ENCODE results near the gene SLC2A4RG. TPM values are rescaled to one million over a fixed set of nuclear protein-coding genes. Genes with fewer than 3 reads are reported as not detected.
A peak's percentile ranks its signal among the peaks of the same experiment; 100 is the strongest.

SLC2A4RG gene
- total RNA-seq, 2 experiments from 2014 or later: 123 to 125 TPM

GRCh38 chr20:63701051-63701328 is 38.6 kb upstream of the SLC2A4RG start:
- H3K27ac Mint-ChIP-seq: peak overlapping the region; percentile 24
- no peak overlapping the region for H3K27ac ChIP-seq (ENCODE audit: low read depth in 1 of 2, low read length in 2 of 2)
- intact Hi-C loops (cut with DNase I, micrococcal nuclease): loop anchor here in 1 of 2 experiments (10.0 kb wide), 1 partner anchor 274 kb away; the partner anchor contains the start of gene SAMD10
- no peaks in the 10 kb centered on the region for H3K27me3 Mint-ChIP-seq
- H3K4me3 ChIP-seq (ENCODE audit: low read length): no peak overlapping the region
- no peak for ATAC-seq (ENCODE audit: poor library complexity)
- peaks cover 9% of the 10 kb centered on the region for H3K4me1 Mint-ChIP-seq (ENCODE audit: low read depth)
- H3K27me3 ChIP-seq (ENCODE audit: control insufficient read depth in 1 of 2, insufficient read depth in 2 of 2, low read length in 2 of 2): no peaks in the 10 kb centered on the region
- no peak overlapping the region for H3K4me3 Mint-ChIP-seq
- H3K36me3 Mint-ChIP-seq (ENCODE audit: low read depth): peaks cover 18% of the 10 kb centered on the region
- peaks cover 34% of the 10 kb centered on the region for H3K36me3 ChIP-seq (ENCODE audit: insufficient read depth, low read length)
- TF ChIP-seq CTCF (IDR thresholded peaks at IDR 0.05): no peak
- ChIA-PET POLR2A (no interaction called here), CTCF (no interaction called here)
- DNase-seq: peak in 1 of 14 experiments; percentile 1
- no peaks in the 10 kb centered on the region for H3K9me3 ChIP-seq (ENCODE audit: control insufficient read depth in 1 of 2, insufficient read depth in 1 of 2, low read length in 2 of 2)
- H3K4me1 ChIP-seq (ENCODE audit: insufficient read depth, low read length): peaks cover 60% of the 10 kb centered on the region
- H3K9me3 Mint-ChIP-seq: no peaks in the 10 kb centered on the region

GRCh38 chr20:63701329-63702035 is 38.1 kb upstream of the SLC2A4RG start:
- Histone ChIP-seq H3K27ac (ENCODE audit: low read depth in 1 of 2, low read length in 2 of 2) (peak overlapping the region in 1 of 2 donors; percentile 21), H3K9me3 (ENCODE audit: control insufficient read depth in 1 of 2, insufficient read depth in 1 of 2, low read length in 2 of 2) (no peaks in the 10 kb centered on the region), H3K4me1 (ENCODE audit: insufficient read depth, low read length) (peaks cover 60% of the 10 kb centered on the region), H3K4me3 (ENCODE audit: low read length) (no peak overlapping the region), H3K27me3 (ENCODE audit: control insufficient read depth in 1 of 2, insufficient read depth in 2 of 2, low read length in 2 of 2) (no peaks in the 10 kb centered on the region), H3K36me3 (ENCODE audit: insufficient read depth, low read length) (peaks cover 39% of the 10 kb centered on the region)
- ChIA-PET POLR2A (no interaction called here), CTCF (no interaction called here)
- ATAC-seq (ENCODE audit: poor library complexity) (no peak), DNase-seq (peak in 2 of 14 experiments; percentile 3 to 27)
- Mint-ChIP-seq H3K4me3 (no peak overlapping the region), H3K27ac (peak overlapping the region; percentile 24), H3K36me3 (ENCODE audit: low read depth) (peaks cover 18% of the 10 kb centered on the region), H3K9me3 (no peaks in the 10 kb centered on the region), H3K27me3 (no peaks in the 10 kb centered on the region), H3K4me1 (ENCODE audit: low read depth) (peaks cover 6% of the 10 kb centered on the region)
- no peak for TF ChIP-seq CTCF (IDR thresholded peaks at IDR 0.05)
- intact Hi-C loops (cut with DNase I, micrococcal nuclease): loop anchor here in 1 of 2 experiments (10.0 kb wide), 1 partner anchor 273 kb away; the partner anchor contains the start of gene SAMD10

- H3K4me1 ChIP-seq (ENCODE audit: insufficient read depth, low read length): peaks cover 60% of the 10 kb centered on the region
- no peak overlapping the region for H3K4me3 ChIP-seq (ENCODE audit: low read length)
- H3K9me3 ChIP-seq (ENCODE audit: control insufficient read depth in 1 of 2, insufficient read depth in 1 of 2, low read length in 2 of 2): no peaks in the 10 kb centered on the region
- no peak overlapping the region for H3K4me3 Mint-ChIP-seq
- intact Hi-C loops (cut with DNase I, micrococcal nuclease): loop anchor here in 1 of 2 experiments (10.0 kb wide), 1 partner anchor 273 kb away; the partner anchor contains the start of gene SAMD10
- H3K9me3 Mint-ChIP-seq: no peaks in the 10 kb centered on the region
- peaks cover 25% of the 10 kb centered on the region for H3K36me3 Mint-ChIP-seq (ENCODE audit: low read depth)
- ChIA-PET POLR2A (no interaction called here), CTCF (no interaction called here)
- H3K27me3 ChIP-seq (ENCODE audit: control insufficient read depth in 1 of 2, insufficient read depth in 2 of 2, low read length in 2 of 2): no peaks in the 10 kb centered on the region
- peak overlapping the region in 1 of 2 donors; percentile 21 for H3K27ac ChIP-seq (ENCODE audit: low read depth in 1 of 2, low read length in 2 of 2)
- H3K36me3 ChIP-seq (ENCODE audit: insufficient read depth, low read length): peaks cover 41% of the 10 kb centered on the region
- no peaks in the 10 kb centered on the region for H3K27me3 Mint-ChIP-seq
- ATAC-seq (ENCODE audit: poor library complexity): no peak
- peaks cover 13% of the 10 kb centered on the region for H3K4me1 Mint-ChIP-seq (ENCODE audit: low read depth)
- TF ChIP-seq CTCF (IDR thresholded peaks at IDR 0.05): no peak
- peak overlapping the region; percentile 14 for H3K27ac Mint-ChIP-seq
- peak in 2 of 14 experiments; percentile 1 to 24 for DNase-seq
These were observed 37.4 kb upstream of the SLC2A4RG start for GRCh38 chr20:63702036-63702665.
